HEK293T (cell line): ENCODE measurements around the gene KLHDC7B.

Experiments used
- CTCF ChIA-PET: fragments of 350-600 bp; formaldehyde crosslinking; extraction: SDS; loops from one replicate; lab custom pipeline; 2021; ENCODE audit warnings: antibody characterized with exemption, inconsistent platforms; lab: Yijun Ruan, JAX
- POLR2A ChIA-PET: fragments of 350-600 bp; formaldehyde crosslinking; extraction: SDS; loops from one replicate; lab custom pipeline; 2020; ENCODE audit warnings: antibody characterized with exemption, inconsistent platforms; lab: Yijun Ruan, JAX
- DNase-seq: peaks from one replicate; pipeline ENCODE4 v3.0.0; 2012; ENCODE audit warnings: mixed read lengths; ENCODE audit errors: extremely low spot score
- ARNT ChIP-seq: fragments of 450-650 bp; IDR thresholded peaks from 2 replicates; pipeline ENCODE4 v1.6.1; 2017; ENCODE audit warnings: mild to moderate bottlenecking
- BHLHE40 ChIP-seq: fragments of 450-650 bp; IDR thresholded peaks from 2 replicates; pipeline ENCODE4 v1.6.1; 2016; ENCODE audit warnings: mild to moderate bottlenecking, moderate library complexity, borderline replicate concordance
- CTBP1 ChIP-seq: fragments of 450-650 bp; IDR thresholded peaks from 2 replicates; pipeline ENCODE4 v1.6.1; 2016; ENCODE audit warnings: borderline replicate concordance
- ELF4 ChIP-seq: fragments of 450-650 bp; IDR thresholded peaks from 2 replicates; pipeline ENCODE4 v1.6.1; 2017; ENCODE audit warnings: antibody characterized with exemption
- FOXA1 ChIP-seq: fragments of 450-650 bp; IDR thresholded peaks from 2 replicates; pipeline ENCODE4 v1.6.1; 2016; ENCODE audit warnings: mild to moderate bottlenecking
- FOXK2 ChIP-seq: fragments of 450-650 bp; IDR thresholded peaks from 2 replicates; pipeline ENCODE4 v1.6.1; 2016; ENCODE audit warnings: mild to moderate bottlenecking
- FOXM1 ChIP-seq: fragments of 450-650 bp; IDR thresholded peaks from 2 replicates; pipeline ENCODE4 v1.6.1; 2017; ENCODE audit warnings: mild to moderate bottlenecking, borderline replicate concordance
- HDGF ChIP-seq: fragments of 450-650 bp; IDR thresholded peaks from 2 replicates; pipeline ENCODE4 v1.6.1; 2017; ENCODE audit warnings: antibody characterized with exemption, borderline replicate concordance
- L3MBTL2 ChIP-seq: fragments of 450-650 bp; conservative IDR thresholded peaks from 2 replicates; pipeline ENCODE4 v1.6.1; 2016; ENCODE audit warnings: mild to moderate bottlenecking
- LEF1 ChIP-seq: fragments of 450-650 bp; IDR thresholded peaks from 2 replicates; pipeline ENCODE4 v1.6.1; 2017; ENCODE audit warnings: mild to moderate bottlenecking, borderline replicate concordance
- NFRKB ChIP-seq: fragments of 450-650 bp; IDR thresholded peaks from 2 replicates; pipeline ENCODE4 v1.6.1; 2016; ENCODE audit warnings: mild to moderate bottlenecking, moderate library complexity
- SP1 ChIP-seq: fragments of 450-650 bp; IDR thresholded peaks from 2 replicates; pipeline ENCODE4 v1.6.1; 2017
- SUZ12 ChIP-seq: fragments of 450-650 bp; IDR thresholded peaks from 2 replicates; pipeline ENCODE4 v1.6.1; 2016; ENCODE audit warnings: mild to moderate bottlenecking
- TARDBP ChIP-seq: fragments of 450-650 bp; IDR thresholded peaks from 2 replicates; pipeline ENCODE4 v1.6.1; 2016
- ZNF384 ChIP-seq: fragments of 450-650 bp; IDR thresholded peaks from 2 replicates; pipeline ENCODE4 v1.6.1; 2016
- TF ChIP-seq, protein P1 (sequence below): fragments of 450-650 bp; IDR thresholded peaks from 2 replicates; pipeline ENCODE4 v1.6.1; 2016

KLHDC7B gene

DNA sequence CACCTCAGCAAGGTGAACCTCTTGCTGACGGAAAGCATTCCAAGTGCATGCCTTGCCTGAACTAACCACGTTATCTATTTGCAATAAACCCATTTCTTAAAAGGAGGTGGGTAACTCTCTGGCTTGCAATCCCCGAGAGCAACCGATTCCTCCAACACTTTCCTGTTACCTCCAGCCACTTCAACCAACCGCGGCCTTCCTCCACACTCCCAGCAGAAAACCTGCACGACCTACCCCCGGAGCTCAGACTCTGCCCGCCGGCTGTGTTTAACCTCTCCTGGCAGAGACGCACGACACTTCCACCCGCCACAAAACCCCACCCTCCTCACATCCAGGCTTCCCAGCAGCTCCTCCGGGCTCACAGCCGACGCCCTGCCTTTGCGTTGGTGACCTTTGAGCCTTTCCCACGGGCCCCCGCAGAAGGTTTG, 21.0 kb upstream of the KLHDC7B start:
- TF ChIP-seq FOXA1 (no peak), L3MBTL2 (no peak), SP1 (no peak), CTBP1 (no peak), SUZ12 (no peak), HDGF (no peak), ELF4 (no peak), FOXM1 (no peak), ARNT (no peak), FOXK2 (no peak), LEF1 (no peak), TARDBP (no peak), NFRKB (no peak), BHLHE40 (no peak), ZNF384 (no peak)
- TF ChIP-seq, protein P1, sequence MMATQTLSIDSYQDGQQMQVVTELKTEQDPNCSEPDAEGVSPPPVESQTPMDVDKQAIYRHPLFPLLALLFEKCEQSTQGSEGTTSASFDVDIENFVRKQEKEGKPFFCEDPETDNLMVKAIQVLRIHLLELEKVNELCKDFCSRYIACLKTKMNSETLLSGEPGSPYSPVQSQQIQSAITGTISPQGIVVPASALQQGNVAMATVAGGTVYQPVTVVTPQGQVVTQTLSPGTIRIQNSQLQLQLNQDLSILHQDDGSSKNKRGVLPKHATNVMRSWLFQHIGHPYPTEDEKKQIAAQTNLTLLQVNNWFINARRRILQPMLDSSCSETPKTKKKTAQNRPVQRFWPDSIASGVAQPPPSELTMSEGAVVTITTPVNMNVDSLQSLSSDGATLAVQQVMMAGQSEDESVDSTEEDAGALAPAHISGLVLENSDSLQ: no peak
- CTCF ChIA-PET: interaction anchor here (1.5 to 2.2 kb wide), 3 partner anchors 15 to 178 kb away, joined by 6 to 11 read pairs (median 11); partner anchors contain the start of gene KLHDC7B
- POLR2A ChIA-PET: interaction anchor here (0.6 to 7.1 kb wide), 16 partner anchors 9 to 183 kb away, joined by 3 to 193 read pairs (median 10); partner anchors contain the start of genes CHKB, KLHDC7B, LMF2 and NCAPH2
- DNase-seq: no peak

DNA sequence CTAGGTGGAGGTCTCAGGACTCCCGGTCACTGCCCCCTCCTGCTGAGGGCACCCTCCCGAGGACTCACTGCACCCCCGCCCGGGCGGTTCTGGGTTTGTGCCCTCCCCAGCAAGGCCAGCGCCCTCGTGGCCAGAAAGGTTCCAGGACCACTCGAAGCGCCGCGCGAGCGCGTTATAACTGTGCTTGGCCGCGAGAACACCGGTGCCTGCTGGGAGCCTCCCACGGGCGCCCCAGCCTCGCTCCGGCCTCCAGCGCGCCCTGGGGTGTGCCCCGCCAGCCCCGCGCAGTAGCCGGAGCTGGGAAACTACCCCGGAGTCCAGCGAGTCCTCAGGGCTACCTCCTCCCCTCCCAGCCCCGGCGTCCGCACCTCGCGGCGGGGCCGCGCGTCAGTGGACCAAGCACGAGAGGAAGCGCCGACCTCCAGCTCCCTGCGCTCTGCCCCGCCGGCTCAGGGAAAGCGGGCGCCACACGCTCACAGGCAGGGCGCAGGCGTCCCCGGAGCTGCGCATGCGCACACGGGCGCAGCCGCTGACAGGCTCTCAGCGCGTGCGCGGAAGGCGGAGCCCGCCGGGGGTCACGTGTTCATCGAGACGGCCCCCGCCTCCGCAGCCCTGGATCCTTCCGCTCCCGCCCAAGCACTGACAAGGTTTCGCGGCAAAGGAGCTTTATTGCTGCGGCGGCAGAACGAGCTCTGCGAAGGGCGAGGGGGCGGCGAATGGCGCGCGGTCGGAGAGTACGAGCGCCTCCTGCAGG, 20.4 kb upstream of the KLHDC7B start, which contains the start of gene SCO2:
SCO2 (minus strand) TSS at position 495 of the 754 bp plus-strand sequence. CDS start 1,187 bp downstream, outside the sequence.
- POLR2A ChIA-PET: interaction anchor here (0.7 to 7.1 kb wide), 50 partner anchors 10 to 281 kb away, joined by 3 to 193 read pairs (median 5); partner anchors contain the start of genes ARSA, CHKB, HDAC10 and KLHDC7B
- TF ChIP-seq TARDBP (no peak), ELF4 (peak; percentile 10; the same call in 1 of the 2 replicates), LEF1 (no peak; the same call in 1 of the 2 replicates), L3MBTL2 (peak; percentile 79), FOXK2 (no peak)
- peak; percentile 99 for DNase-seq
- CTCF ChIA-PET: interaction anchor here (0.6 to 2.2 kb wide), 22 partner anchors 10 to 554 kb away, joined by 3 to 11 read pairs (median 6); partner anchors contain the start of genes KLHDC7B, LMF2, NCAPH2 and SYCE3

DNA sequence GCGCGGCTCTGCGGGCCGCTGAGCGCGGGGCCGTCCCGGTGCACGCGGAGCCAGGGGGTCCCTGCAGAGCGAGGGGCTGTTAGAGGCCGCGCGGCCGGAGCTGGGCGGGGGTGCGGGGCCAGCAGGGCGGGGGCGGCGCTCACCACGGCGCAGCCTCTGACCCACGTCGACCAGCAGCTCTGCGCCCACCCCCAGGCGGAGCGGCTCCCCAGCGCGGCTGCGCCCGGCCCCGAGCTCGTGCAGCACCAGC, 19.9 kb upstream of the KLHDC7B start:
- ChIA-PET CTCF (interaction anchor here (0.7 to 2.2 kb wide), 21 partner anchors 9 to 554 kb away, joined by 3 to 11 read pairs (median 6); partner anchors contain the start of genes KLHDC7B, LMF2, NCAPH2 and SYCE3), POLR2A (interaction anchor here (0.7 to 7.1 kb wide), 48 partner anchors 10 to 282 kb away, joined by 3 to 193 read pairs (median 5); partner anchors contain the start of genes ARSA, CHKB, HDAC10 and KLHDC7B)
- TF ChIP-seq, protein P1: no peak
- no peak for TF ChIP-seq ARNT
- TF ChIP-seq FOXM1: no peak
- no peak for TF ChIP-seq CTBP1
- no peak for TF ChIP-seq LEF1
- no peak for TF ChIP-seq SP1
- no peak for TF ChIP-seq FOXK2
- no peak for TF ChIP-seq ELF4
- no peak for TF ChIP-seq HDGF
- TF ChIP-seq BHLHE40: no peak
- TF ChIP-seq L3MBTL2: no peak
- no peak for TF ChIP-seq FOXA1
- TF ChIP-seq ZNF384: no peak
- no peak for TF ChIP-seq SUZ12
- TF ChIP-seq TARDBP: no peak
- no peak for TF ChIP-seq NFRKB
- DNase-seq: no peak

DNA sequence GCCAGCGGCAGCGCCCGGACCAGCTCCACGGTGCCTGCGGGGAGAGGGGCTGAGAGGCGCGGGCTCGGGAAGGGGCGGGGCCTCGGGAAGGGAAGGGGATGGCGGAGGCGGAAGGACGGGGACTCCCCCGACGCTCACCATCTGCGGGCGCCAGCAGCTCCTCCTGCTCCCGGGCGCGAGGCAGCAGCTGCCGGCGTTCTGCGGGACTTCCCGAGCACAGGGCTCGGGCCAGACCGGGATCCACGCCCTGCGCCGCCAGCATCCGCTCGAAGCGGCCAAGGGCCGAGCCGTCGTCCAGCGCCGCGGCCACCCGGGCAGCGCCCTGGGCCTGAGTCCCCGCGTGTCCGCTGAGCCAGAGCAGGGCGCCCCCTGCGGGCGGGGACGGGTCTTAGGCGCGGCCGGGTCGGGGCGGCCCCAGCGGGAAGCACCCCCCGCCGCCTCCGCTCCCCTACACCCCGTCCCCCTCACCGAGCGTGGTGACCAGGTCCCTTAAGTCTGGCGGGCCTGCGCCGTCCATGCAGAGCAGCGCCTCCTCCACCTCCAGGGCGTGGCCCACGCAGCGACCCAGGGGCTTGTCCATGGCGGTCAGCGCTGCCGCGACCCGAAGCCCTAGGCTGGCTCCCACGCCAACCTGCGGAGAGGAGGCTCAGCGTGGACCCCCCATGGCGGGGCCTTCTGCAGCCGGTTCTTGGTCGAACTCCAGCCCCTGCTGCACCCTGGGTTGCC, 19.4 kb upstream of the KLHDC7B start:
- DNase-seq: peak; percentile 72
- TF ChIP-seq BHLHE40 (no peak), TARDBP (peak; percentile 58; the same call in 1 of the 2 replicates), LEF1 (peak; percentile 77; the same call in 1 of the 2 replicates)
- ChIA-PET POLR2A (interaction anchor here (0.7 to 7.1 kb wide), 45 partner anchors 11 to 282 kb away, joined by 3 to 193 read pairs (median 5); partner anchors contain the start of genes ARSA, CHKB, HDAC10 and KLHDC7B), CTCF (interaction anchor here (0.7 to 2.2 kb wide), 19 partner anchors 9 to 176 kb away, joined by 3 to 11 read pairs (median 6); partner anchors contain the start of genes KLHDC7B, LMF2, NCAPH2 and SYCE3)

DNA sequence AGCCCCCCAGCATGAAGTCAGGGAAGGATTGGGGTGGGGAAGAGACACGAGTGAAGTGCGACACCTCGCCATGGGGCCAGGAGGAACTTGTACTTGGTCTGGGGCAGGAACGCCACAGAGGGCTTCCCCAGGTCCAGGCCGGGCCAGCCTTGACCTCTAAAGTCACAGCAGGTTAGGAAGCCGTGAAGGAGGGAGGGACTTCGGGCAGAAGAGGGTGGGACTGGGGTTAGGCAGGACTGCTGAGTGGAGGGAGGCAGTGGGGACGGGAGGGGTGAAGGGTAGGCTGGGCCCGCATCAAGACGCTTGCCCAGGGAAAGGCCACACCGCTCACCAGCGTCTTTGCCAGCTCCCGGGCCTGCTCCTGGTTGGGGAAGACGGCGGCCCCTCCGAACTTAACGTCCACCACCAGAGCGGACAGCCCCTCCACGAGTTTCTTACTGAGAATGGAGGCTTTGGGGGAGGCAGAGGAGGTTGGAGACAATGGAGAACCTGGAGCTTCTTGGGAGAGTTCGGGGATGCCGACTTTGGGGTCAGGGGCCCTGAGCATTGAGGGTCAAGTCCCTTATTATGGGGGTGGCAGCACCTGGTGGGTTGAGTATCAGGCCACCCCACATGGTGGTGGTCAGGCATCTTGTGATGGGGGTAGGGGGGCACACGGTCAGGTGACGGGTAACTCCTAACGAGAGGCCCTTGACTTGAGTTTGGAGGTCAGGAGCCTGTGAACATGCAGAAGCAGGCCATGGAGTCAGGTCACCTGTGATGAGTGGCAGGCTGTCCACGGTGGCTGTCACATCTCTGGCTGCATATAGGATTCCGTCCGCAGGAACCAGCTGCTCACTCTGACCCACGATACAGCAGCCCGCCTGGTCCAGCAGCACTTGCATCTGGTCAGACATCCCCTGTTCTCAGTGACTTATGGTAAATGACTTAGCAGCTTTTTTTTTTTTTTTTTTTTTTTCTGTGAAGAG, 18.6 kb upstream of the KLHDC7B start:
- no peak for TF ChIP-seq TARDBP
- TF ChIP-seq ELF4: no peak
- TF ChIP-seq SUZ12: no peak
- TF ChIP-seq L3MBTL2: no peak
- no peak for TF ChIP-seq HDGF
- no peak for TF ChIP-seq FOXA1
- TF ChIP-seq CTBP1: no peak
- no peak for TF ChIP-seq FOXM1
- TF ChIP-seq LEF1: no peak
- no peak for TF ChIP-seq BHLHE40
- no peak for TF ChIP-seq ZNF384
- DNase-seq: no peak
- CTCF ChIA-PET: interaction anchor here (0.6 kb wide), 2 partner anchors 56 to 193 kb away, joined by 3 read pairs; partner anchors contain the start of gene CHKB
- POLR2A ChIA-PET: interaction anchor here (2.4 to 7.1 kb wide), 3 partner anchors 18 to 94 kb away, joined by 11 to 193 read pairs (median 59); partner anchors contain the start of genes LMF2, NCAPH2 and SYCE3
